Endodermal cell (in vitro differentiated cells): Measurements from ENCODE around the gene CAMK4. TPM values are rescaled to one million over a fixed set of nuclear protein-coding genes. Genes with fewer than 3 reads are reported as not detected.

ENCODE experiments used
- DNase-seq: peaks from one replicate; pipeline ENCODE4 v3.0.0-alpha.2; 2017
- H3K27ac ChIP-seq: 2 replicates; pipeline ENCODE4 v1.5.1; 2013; ENCODE audit warnings: mild to moderate bottlenecking, low read depth, low read length, moderate library complexity
- H3K27me3 ChIP-seq: 2 replicates; pipeline ENCODE4 v1.6.1; 2013; ENCODE audit warnings: mild to moderate bottlenecking, low read length, moderate library complexity; ENCODE audit not compliant: insufficient read depth, control insufficient read depth, poor library complexity, severe bottlenecking
- H3K36me3 ChIP-seq: 2 replicates; pipeline ENCODE4 v1.7.0; 2013; ENCODE audit warnings: mild to moderate bottlenecking, low read length, moderate library complexity; ENCODE audit not compliant: control insufficient read depth, insufficient read depth
- H3K4me1 ChIP-seq: one replicate; pipeline ENCODE4 v1.7.0; 2013; ENCODE audit warnings: low read length; ENCODE audit not compliant: control insufficient read depth, insufficient read depth
- H3K4me3 ChIP-seq: 2 replicates; pipeline ENCODE4 v1.5.1; 2013; ENCODE audit warnings: mild to moderate bottlenecking, low read length, moderate library complexity
- H3K9ac ChIP-seq: 2 replicates; pipeline ENCODE4 v1.6.1; 2013; ENCODE audit warnings: mild to moderate bottlenecking, low read length, moderate library complexity; ENCODE audit not compliant: poor library complexity, severe bottlenecking; ENCODE audit errors: extremely low read depth
- H3K9me3 ChIP-seq: 2 replicates; pipeline ENCODE4 v1.6.1; 2013; ENCODE audit warnings: mild to moderate bottlenecking, low read length, moderate library complexity; ENCODE audit not compliant: control insufficient read depth
- H3K27ac Mint-ChIP-seq: 2 replicates; pipeline ENCODE4 v1.8.0; 2020; ENCODE audit warnings: mixed read lengths
- H3K27me3 Mint-ChIP-seq: 2 replicates; pipeline ENCODE4 v1.8.0; 2021; ENCODE audit warnings: mild to moderate bottlenecking, mixed read lengths; ENCODE audit not compliant: insufficient read depth
- H3K36me3 Mint-ChIP-seq: 2 replicates; pipeline ENCODE4 v1.8.0; 2020; ENCODE audit warnings: low read depth, mixed read lengths
- H3K4me1 Mint-ChIP-seq: 2 replicates; pipeline ENCODE4 v1.8.0; 2020; ENCODE audit warnings: mixed read lengths
- H3K4me3 Mint-ChIP-seq: 2 replicates; pipeline ENCODE4 v1.8.0; 2020; ENCODE audit warnings: mild to moderate bottlenecking, moderate library complexity, mixed read lengths
- H3K9me3 Mint-ChIP-seq: 2 replicates; pipeline ENCODE4 v1.8.0; 2020; ENCODE audit warnings: mild to moderate bottlenecking, mixed read lengths
- WGBS, 2 experiments: methylation state at CpG; one replicate each; pipeline versions ENCODE4 v1.1.5 to v1.1.7; 2013; ENCODE audit warnings: missing lambda C conversion rate in 2 of 2, mixed read lengths in 1 of 2; ENCODE audit not compliant: insufficient coverage in 1 of 2, insufficient read length in 1 of 2; 5-methylcytosine and 5-hydroxymethylcytosine counted together
- total RNA-seq, 2 donors: library from RNA; stranded (reverse); fragmentation: NEBNext Ultra II Directional in 1 of 2; extraction: Animal tissue kit (Norgen Biotek cat#: 25700) in 1 of 2; gene quantifications; 2 replicates in 1 of 2; 3 replicates in 1 of 2; pipeline ENCODE4 v1.2.1, GENCODE V29; 2021
- TF ChIP-seq, protein P1 (sequence below): fragments of 200-600 bp; sonication (generic); conservative IDR thresholded peaks from 2 replicates; pipeline ENCODE4 v1.5.0; 2021; ENCODE audit warnings: antibody characterized with exemption, mild to moderate bottlenecking

Gene CAMK4
- total RNA-seq, 2 donors from 2014 or later: 2.8 to 3.9 TPM

DNA sequence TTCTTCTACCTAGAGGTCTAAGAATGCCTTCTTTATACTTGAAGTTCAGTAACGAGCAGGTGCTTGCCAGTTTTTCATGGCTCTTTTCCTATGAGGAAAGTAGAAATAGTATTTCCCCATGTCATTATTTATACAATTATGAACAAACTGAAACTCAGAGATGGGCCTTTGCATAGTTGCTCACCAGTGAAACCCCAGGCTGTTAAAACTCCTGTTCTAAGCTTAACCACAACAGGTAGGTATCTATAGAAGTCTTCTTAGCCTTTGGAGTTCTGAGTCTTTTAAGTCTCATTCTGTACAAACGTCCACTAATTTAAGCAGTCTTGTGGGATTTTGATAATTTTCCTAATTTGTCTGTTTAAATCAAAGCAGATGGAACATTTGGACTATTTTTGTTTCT lies 198.1 kb downstream of the CAMK4 start:
- Histone ChIP-seq H3K9me3 (no peaks in the 10 kb centered on the region), H3K27me3 (no peaks in the 10 kb centered on the region), H3K36me3 (no peaks in the 10 kb centered on the region), H3K9ac (no peak overlapping the region), H3K4me3 (no peak overlapping the region), H3K4me1 (no peaks in the 10 kb centered on the region), H3K27ac (no peak overlapping the region)
- peaks cover 2% of the 10 kb centered on the region for H3K9me3 Mint-ChIP-seq
- WGBS, 2 experiments: 92% methylated on average over 2 of the region's 2 CpGs; no CpG with 5 or more reads in 1 of the 2 experiments
- no peaks in the 10 kb centered on the region for H3K27me3 Mint-ChIP-seq
- H3K27ac Mint-ChIP-seq: no peak overlapping the region
- DNase-seq: no peak
- H3K4me3 Mint-ChIP-seq: no peak overlapping the region
- H3K4me1 Mint-ChIP-seq: no peaks in the 10 kb centered on the region
- H3K36me3 Mint-ChIP-seq: no peaks in the 10 kb centered on the region
- TF ChIP-seq, protein P1, sequence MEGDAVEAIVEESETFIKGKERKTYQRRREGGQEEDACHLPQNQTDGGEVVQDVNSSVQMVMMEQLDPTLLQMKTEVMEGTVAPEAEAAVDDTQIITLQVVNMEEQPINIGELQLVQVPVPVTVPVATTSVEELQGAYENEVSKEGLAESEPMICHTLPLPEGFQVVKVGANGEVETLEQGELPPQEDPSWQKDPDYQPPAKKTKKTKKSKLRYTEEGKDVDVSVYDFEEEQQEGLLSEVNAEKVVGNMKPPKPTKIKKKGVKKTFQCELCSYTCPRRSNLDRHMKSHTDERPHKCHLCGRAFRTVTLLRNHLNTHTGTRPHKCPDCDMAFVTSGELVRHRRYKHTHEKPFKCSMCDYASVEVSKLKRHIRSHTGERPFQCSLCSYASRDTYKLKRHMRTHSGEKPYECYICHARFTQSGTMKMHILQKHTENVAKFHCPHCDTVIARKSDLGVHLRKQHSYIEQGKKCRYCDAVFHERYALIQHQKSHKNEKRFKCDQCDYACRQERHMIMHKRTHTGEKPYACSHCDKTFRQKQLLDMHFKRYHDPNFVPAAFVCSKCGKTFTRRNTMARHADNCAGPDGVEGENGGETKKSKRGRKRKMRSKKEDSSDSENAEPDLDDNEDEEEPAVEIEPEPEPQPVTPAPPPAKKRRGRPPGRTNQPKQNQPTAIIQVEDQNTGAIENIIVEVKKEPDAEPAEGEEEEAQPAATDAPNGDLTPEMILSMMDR: no peak

DNA sequence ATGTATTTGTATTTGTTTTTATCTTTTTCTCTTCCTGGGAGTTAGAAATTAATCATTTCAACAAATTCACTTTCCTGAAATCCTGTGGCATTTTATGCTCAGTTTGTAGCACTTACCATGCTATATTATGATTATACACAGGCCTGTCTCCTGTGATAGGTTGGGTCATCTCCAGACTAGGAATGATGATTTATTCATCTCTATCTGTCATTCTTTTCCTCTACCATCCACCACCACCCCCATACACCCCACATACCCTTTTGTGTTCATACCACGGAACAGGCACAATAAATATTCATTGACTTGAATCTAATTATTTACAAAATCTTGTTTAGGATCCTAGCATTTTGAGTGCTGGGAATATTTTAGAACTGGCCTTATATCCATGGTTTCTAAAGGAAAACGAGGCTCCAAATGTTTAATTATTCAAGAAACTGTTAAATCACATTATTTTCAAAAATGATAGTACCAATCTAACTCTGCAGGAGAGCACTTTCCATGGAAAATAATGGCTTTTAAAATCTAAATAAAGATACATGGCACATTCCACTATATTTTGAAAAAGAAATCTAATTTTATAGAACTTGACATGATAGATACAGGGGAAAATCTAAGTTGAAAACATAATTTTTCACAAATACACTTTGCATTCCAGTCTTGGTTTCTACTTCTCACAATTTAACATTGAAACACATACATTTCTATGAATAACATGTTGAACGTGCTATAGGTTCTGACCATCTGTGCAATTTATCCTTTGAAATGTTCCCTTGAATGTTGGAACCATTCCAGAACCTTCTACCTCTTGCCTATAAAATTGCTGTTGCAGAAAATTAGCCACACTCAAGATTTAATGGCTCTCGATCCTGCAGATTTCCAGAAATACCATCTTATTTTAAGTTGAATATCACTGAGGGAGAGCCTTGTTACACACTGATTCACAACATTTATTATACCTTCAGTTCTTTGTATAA lies 198.8 kb downstream of the CAMK4 start:
- H3K9me3 ChIP-seq: no peaks in the 10 kb centered on the region

DNA sequence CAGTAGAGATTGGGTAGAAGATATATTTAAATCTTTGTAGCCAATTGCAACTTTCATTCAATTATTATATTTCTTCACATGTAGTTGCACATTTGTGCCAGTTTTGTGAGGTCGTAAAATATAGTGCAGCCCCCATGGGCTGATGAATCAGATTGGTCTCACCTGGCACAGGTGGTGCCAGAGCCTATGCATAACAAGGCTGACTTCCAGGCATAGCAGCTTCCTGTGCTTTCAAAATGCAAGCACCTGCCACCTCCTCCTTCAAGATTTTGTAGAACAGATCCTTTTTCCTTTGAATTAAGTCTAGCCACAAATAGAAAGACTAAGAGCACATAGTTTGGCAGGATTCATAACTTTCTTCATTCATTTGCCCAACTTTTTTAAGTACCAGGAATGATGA lies 201.0 kb downstream of the CAMK4 start:
- Histone ChIP-seq H3K9me3 (no peaks in the 10 kb centered on the region), H3K4me1 (no peaks in the 10 kb centered on the region), H3K9ac (no peak overlapping the region), H3K27me3 (no peaks in the 10 kb centered on the region), H3K4me3 (no peak overlapping the region), H3K36me3 (no peaks in the 10 kb centered on the region), H3K27ac (no peak overlapping the region)
- H3K27ac Mint-ChIP-seq: no peak overlapping the region
- H3K9me3 Mint-ChIP-seq: peaks cover 2% of the 10 kb centered on the region
- no peaks in the 10 kb centered on the region for H3K36me3 Mint-ChIP-seq
- WGBS, 2 experiments: 90% methylated on average over 1 of the region's 1 CpG; no CpG with 5 or more reads in 1 of the 2 experiments
- DNase-seq: no peak
- no peak overlapping the region for H3K4me3 Mint-ChIP-seq
- no peaks in the 10 kb centered on the region for H3K27me3 Mint-ChIP-seq
- TF ChIP-seq, protein P1: no peak
- H3K4me1 Mint-ChIP-seq: no peaks in the 10 kb centered on the region

More for the DNA sequence above, 198.8 kb downstream of the CAMK4 start:
- WGBS, 2 experiments: 83 to 90% methylated on average over 1 to 4 of the region's 4 CpGs
- H3K27ac ChIP-seq: no peak overlapping the region
- TF ChIP-seq, protein P1: no peak
- H3K4me1 ChIP-seq: no peaks in the 10 kb centered on the region
- no peak overlapping the region for H3K9ac ChIP-seq
- H3K36me3 ChIP-seq: no peaks in the 10 kb centered on the region
- no peaks in the 10 kb centered on the region for H3K27me3 Mint-ChIP-seq
- no peak for DNase-seq
- no peaks in the 10 kb centered on the region for H3K36me3 Mint-ChIP-seq
- H3K4me3 Mint-ChIP-seq: no peak overlapping the region
- no peaks in the 10 kb centered on the region for H3K4me1 Mint-ChIP-seq
- H3K27ac Mint-ChIP-seq: no peak overlapping the region
- H3K9me3 Mint-ChIP-seq: peaks cover 2% of the 10 kb centered on the region
- no peak overlapping the region for H3K4me3 ChIP-seq
- H3K27me3 ChIP-seq: no peaks in the 10 kb centered on the region
